Subcutaneous preadipocyte (primary cell): ENCODE results near the gene NAA60. TPM values are rescaled to one million over a fixed set of nuclear protein-coding genes. Genes with fewer than 3 reads are reported as not detected.

Source experiments
- small RNA-seq: library from RNA; depleted of rRNA; stranded (forward); fragments of <200 nt; gene quantifications from one replicate; pipeline ENCODE3, GENCODE V24; 2012
- total RNA-seq: library from RNA; depleted of rRNA; stranded (reverse); fragments of >200 nt; gene quantifications from 2 replicates; pipeline ENCODE4 v1.2.3, GENCODE V29; 2012

Gene NAA60
- 10.3 and 10.4 TPM in 2 replicates for total RNA-seq

DNA sequence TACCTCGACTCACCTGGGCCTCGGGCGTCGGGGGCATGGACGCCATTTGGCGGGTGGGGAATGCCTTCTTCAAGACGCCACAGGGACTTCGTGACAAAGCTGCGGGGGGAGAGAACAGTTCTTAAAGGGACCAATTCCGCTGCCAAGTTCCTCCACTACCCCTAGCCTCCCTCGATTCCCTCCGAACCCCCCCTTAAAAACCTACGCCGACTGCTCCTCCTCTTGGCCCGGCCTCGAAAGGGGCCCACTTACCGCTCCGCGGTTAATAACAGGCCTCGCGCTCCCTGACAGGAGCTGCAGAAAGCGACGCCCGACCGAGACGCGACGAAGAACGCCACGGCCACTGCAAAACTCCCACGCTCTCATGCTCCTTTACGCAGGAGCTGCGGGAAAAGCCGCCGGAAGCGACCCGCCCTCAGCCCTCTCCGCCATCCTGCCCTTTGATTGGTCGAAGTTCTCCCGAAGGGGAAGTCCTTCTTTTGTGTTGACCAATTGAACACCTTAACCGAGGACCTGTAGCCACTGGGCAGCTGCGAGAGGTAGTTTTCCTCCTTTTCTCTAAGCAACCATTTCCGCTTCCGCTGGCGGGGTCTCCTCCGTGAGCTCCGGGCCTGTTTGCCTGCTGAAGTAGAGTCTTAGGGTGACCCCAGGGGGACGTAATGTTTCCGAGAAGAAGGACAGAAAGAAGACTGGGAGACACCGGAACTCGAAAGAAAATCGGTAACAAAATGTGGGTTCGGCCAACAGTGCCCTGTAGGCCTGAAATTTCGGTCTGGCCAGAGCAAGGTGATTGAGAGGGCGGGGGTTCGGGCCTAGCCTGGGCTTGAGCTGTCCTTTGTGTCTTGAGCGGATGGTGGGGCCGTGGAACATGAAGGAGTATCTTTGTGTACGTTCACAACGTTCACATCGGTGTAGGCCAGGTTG, at the start of gene NAA60, which contains the start of gene ZNF597:
Gene NAA60 (plus strand): TSS at position 573 of the 924 bp plus-strand sequence. CDS start 32,548 bp downstream, outside the sequence.
Gene ZNF597 (minus strand): TSS at position 397 of the 924 bp plus-strand sequence. CDS start 351 bp downstream, at position 46.

DNA sequence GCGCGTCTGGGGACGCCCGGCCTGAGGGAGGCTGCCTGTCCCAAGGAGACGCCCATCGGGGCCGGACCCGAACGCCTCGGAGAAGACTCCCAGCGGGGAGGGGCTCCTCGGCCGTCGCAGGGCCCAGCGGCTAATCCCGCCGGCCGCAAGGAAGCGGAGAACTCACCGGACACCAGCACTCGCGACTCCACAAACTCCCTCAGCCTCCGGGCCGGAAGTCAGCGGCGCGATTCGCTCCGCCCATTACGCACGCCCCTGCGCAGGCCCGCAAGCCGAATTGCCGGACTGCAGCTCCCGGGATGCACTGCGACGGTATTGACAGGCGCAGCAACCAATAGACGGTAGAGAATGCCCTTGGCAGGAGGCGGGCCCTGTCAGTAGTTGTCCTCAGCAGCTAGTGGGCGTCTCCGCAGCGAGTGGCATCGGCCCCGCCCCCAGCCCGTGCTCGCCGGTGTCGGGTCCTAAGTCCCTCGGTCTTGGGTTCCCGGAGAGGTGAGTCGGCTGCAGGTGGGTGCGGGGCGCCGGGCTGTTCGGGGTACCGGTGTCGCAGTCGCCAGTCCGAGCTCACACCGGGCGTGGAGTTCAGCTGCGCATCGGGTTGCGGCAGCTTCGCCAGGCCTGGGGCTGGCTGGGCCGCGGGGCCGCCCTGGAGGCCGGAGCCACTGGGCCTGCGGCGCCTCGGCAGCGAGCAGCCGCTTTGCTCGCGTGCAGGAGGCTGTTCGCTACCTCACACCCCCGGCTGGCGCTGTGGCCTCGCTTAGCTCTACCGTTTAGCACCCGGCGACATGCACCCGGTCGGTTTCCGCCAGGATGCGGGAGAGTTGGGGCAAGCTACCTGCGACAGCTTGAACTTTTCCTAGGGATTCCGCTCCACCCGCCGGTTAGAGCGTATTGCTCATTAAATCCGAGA, 42.4 kb upstream of the NAA60 start, which contains the start of the genes ZNF174 and ZSCAN32:
Gene ZNF174 (plus strand): TSS at position 437 of the 910 bp plus-strand sequence. CDS start 790 bp downstream, outside the sequence.
Gene ZSCAN32 (minus strand): TSS at position 226 of the 910 bp plus-strand sequence. CDS start 3,447 bp downstream, outside the sequence.

DNA sequence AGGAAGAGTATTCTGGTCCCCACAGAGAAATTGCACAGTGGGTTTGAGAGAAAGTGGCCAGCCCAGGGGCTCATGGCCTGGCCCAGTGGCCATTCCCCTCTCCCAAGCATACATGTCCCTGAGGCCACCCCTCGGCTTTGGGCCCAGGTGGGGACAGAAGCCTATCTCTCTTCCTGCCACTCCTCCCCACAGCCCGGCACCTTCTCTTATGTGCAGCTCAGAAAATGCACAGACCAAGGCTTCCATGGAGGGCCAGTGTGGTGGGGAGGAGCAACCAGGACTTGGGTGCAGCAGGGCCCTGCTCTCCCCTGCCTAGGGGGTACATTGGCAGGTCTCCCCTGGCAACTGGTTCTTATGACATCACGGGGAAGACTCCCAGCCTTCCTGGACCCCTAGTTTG, 51.7 kb downstream of the NAA60 start, which contains the start of gene C16orf90:
Gene C16orf90 (minus strand): TSS at position 314 of the 400 bp plus-strand sequence. CDS start 68 bp downstream, at position 246.

Small RNAs within 50 kb of the gene (small RNA-seq; reads per million reads assigned to genes)
- not detected for gene MIR6126

Other genes starting within 250 kb of the NAA60 start
- 5.9 and 10.4 TPM in 2 replicates for gene ZNF200, start 208.5 kb upstream of the NAA60 start, total RNA-seq
- under 0.01 and 0.20 TPM in 2 replicates for gene MEFV, start 187.0 kb upstream of the NAA60 start, total RNA-seq
- 28.7 and 41.1 TPM in 2 replicates for gene ZNF263, start 160.2 kb upstream of the NAA60 start, total RNA-seq
- 4.0 and 4.3 TPM in 2 replicates for gene TIGD7, start 138.2 kb upstream of the NAA60 start, total RNA-seq
- gene ZNF75A, start 138.2 kb upstream of the NAA60 start, total RNA-seq, result 14.0 and 26.2 TPM in 2 replicates
- gene OR2C1, start 87.8 kb upstream of the NAA60 start, total RNA-seq, result 0.20 TPM in 1 of 2 replicates, not detected in the other
- 10.3 and 10.4 TPM in 2 replicates for gene ZSCAN32, start 42.7 kb upstream of the NAA60 start, total RNA-seq
- gene ZNF174, start 42.5 kb upstream of the NAA60 start, total RNA-seq, result 9.6 and 10.7 TPM in 2 replicates
- gene ZNF597, start 176 bp upstream of the NAA60 start, total RNA-seq, result 1.4 and 1.5 TPM in 2 replicates
- gene C16orf90, start 51.8 kb downstream of the NAA60 start, total RNA-seq, result not detected in 2 replicates
- 12.5 and 17.6 TPM in 2 replicates for gene CLUAP1, start 57.3 kb downstream of the NAA60 start, total RNA-seq
- not detected in 2 replicates for gene NLRC3, start 133.7 kb downstream of the NAA60 start, total RNA-seq
- 5.5 and 8.0 TPM in 2 replicates for gene SLX4, start 167.9 kb downstream of the NAA60 start, total RNA-seq
- 7.3 and 9.6 TPM in 2 replicates for gene DNASE1, start 211.0 kb downstream of the NAA60 start, total RNA-seq